IMR-90 (cell line): ENCODE data around the gene XRCC4. TPM values are rescaled to one million over a fixed set of nuclear protein-coding genes. Genes with fewer than 3 reads are reported as not detected.

Experiments used
- ATAC-seq: fragments of 200-7000 bp; cut with Tn5 transposase; 2 replicates; pipeline ENCODE4 v1.9.1; 2020; ENCODE audit warnings: low read depth, mild to moderate bottlenecking, moderate library complexity
- BruUV-seq: library from RNA; stranded (reverse); fragments of 400-500 nt; replicated peaks from 2 replicates; lab custom pipeline; 2021; lab: Mats Ljungman, UMichigan
- CTCF ChIA-PET: fragments of 300-600 bp; formaldehyde crosslinking; extraction: SDS; loops from one replicate; lab custom pipeline; 2021; ENCODE audit warnings: antibody characterized with exemption; lab: Yijun Ruan, JAX
- POLR2A ChIA-PET: fragments of 300-600 bp; sonication (Branson Sonifier 250); formaldehyde crosslinking; loops from one replicate; lab custom pipeline; 2022; ENCODE audit warnings: antibody characterized with exemption; ENCODE audit not compliant: unreplicated experiment; lab: Charles Lee
- DNase-seq: peaks from one replicate; pipeline ENCODE4 v3.0.0; 2013
- H2AFZ ChIP-seq: replicated peaks from 2 replicates; pipeline ENCODE3; 2013; ENCODE audit warnings: low read length, mild to moderate bottlenecking; ENCODE audit not compliant: poor library complexity
- H2AK5ac ChIP-seq: 2 replicates; pipeline ENCODE4 v1.6.1; 2013; ENCODE audit warnings: low read depth, low read length, inconsistent platforms
- H2AK9ac ChIP-seq: replicated peaks from 2 replicates; pipeline ENCODE3; 2013; ENCODE audit warnings: mild to moderate bottlenecking, low read depth, low read length, moderate library complexity; ENCODE audit not compliant: poor library complexity
- H2BK120ac ChIP-seq: 2 replicates; pipeline ENCODE4 v1.6.1; 2013; ENCODE audit warnings: low read depth, low read length, inconsistent platforms
- H2BK15ac ChIP-seq: 3 replicates; pipeline ENCODE4 v1.6.1; 2013; ENCODE audit warnings: low read depth, low read length, inconsistent platforms
- H2BK20ac ChIP-seq: 2 replicates; pipeline ENCODE4 v1.6.1; 2013; ENCODE audit warnings: low read depth, mild to moderate bottlenecking, inconsistent platforms, low read length, moderate library complexity
- H2BK5ac ChIP-seq: 2 replicates; pipeline ENCODE4 v1.6.1; 2013; ENCODE audit warnings: mild to moderate bottlenecking, low read depth, low read length, inconsistent platforms; ENCODE audit not compliant: poor library complexity, severe bottlenecking
- H3K14ac ChIP-seq: replicated peaks from 2 replicates; pipeline ENCODE4 v1.6.1; 2013; ENCODE audit warnings: low read depth, low read length, inconsistent platforms
- H3K18ac ChIP-seq: 2 replicates; pipeline ENCODE4 v1.6.1; 2013; ENCODE audit warnings: low read depth, low read length, control low read depth
- H3K23ac ChIP-seq: 2 replicates; pipeline ENCODE4 v1.6.1; 2013; ENCODE audit warnings: low read depth, low read length, inconsistent platforms
- H3K27ac ChIP-seq: 2 replicates; pipeline ENCODE4 v1.5.1; 2013; ENCODE audit warnings: mild to moderate bottlenecking, control low read depth, low read length; ENCODE audit not compliant: insufficient read depth
- H3K27me3 ChIP-seq: 2 replicates; pipeline ENCODE4 v1.6.1; 2013; ENCODE audit warnings: low read length; ENCODE audit not compliant: control insufficient read depth, insufficient read depth
- H3K36me3 ChIP-seq: 2 replicates; pipeline ENCODE4 v1.6.1; 2013; ENCODE audit warnings: low read length, mixed read lengths; ENCODE audit not compliant: control insufficient read depth, insufficient read depth
- H3K4ac ChIP-seq: 2 replicates; pipeline ENCODE4 v1.6.1; 2013; ENCODE audit warnings: low read depth, low read length, inconsistent platforms
- H3K4me1 ChIP-seq: 2 replicates; pipeline ENCODE4 v1.6.1; 2013; ENCODE audit warnings: low read length, mixed read lengths; ENCODE audit not compliant: control insufficient read depth, insufficient read depth
- H3K4me2 ChIP-seq: 2 replicates; pipeline ENCODE4 v1.6.1; 2013; ENCODE audit warnings: low read depth, mild to moderate bottlenecking, control low read depth, low read length, moderate library complexity
- H3K4me3 ChIP-seq: 2 replicates; pipeline ENCODE4 v1.5.1; 2013; ENCODE audit warnings: low read depth, mild to moderate bottlenecking, control low read depth, low read length, moderate library complexity; ENCODE audit not compliant: insufficient read depth
- H3K56ac ChIP-seq: 2 replicates; pipeline ENCODE4 v1.6.1; 2013; ENCODE audit warnings: low read length, inconsistent platforms; ENCODE audit not compliant: insufficient read depth; ENCODE audit errors: extremely low read depth
- H3K79me1 ChIP-seq, 2 experiments: 2 replicates each; pipeline ENCODE4 v1.6.1; 2013; ENCODE audit warnings: low read length in 2 of 2, inconsistent platforms in 1 of 2, low read depth in 1 of 2
- H3K9ac ChIP-seq: 2 replicates; pipeline ENCODE4 v1.6.1; 2013; ENCODE audit warnings: low read depth, low read length, control low read depth
- H3K9me1 ChIP-seq: 2 replicates; pipeline ENCODE4 v1.6.1; 2013; ENCODE audit warnings: low read length, inconsistent platforms; ENCODE audit not compliant: insufficient read depth
- H3K9me3 ChIP-seq: 2 replicates; pipeline ENCODE4 v1.6.1; 2013; ENCODE audit warnings: low read length; ENCODE audit not compliant: control insufficient read depth, insufficient read depth
- H4K20me1 ChIP-seq: 2 replicates; pipeline ENCODE4 v1.6.1; 2013; ENCODE audit warnings: low read length, inconsistent platforms; ENCODE audit not compliant: insufficient read depth
- H4K5ac ChIP-seq: 2 replicates; pipeline ENCODE4 v1.6.1; 2013; ENCODE audit warnings: mild to moderate bottlenecking, low read depth, low read length, control low read depth
- H4K8ac ChIP-seq, 2 experiments: 2 replicates each; pipeline ENCODE4 v1.6.1; 2013; ENCODE audit warnings: low read depth in 2 of 2, low read length in 2 of 2, control low read depth in 1 of 2, inconsistent platforms in 1 of 2
- H4K91ac ChIP-seq: 2 replicates; pipeline ENCODE4 v1.6.1; 2013; ENCODE audit warnings: low read depth, low read length, inconsistent platforms; ENCODE audit not compliant: insufficient read depth
- BHLHE40 ChIP-seq: fragments of 150-350 bp; IDR thresholded peaks from 2 replicates; pipeline ENCODE4 v1.6.1; 2016; ENCODE audit warnings: mild to moderate bottlenecking, low read depth, low read length
- CEBPB ChIP-seq: IDR thresholded peaks from 2 replicates; pipeline ENCODE4 v1.6.1; 2012; ENCODE audit warnings: low read depth, low read length, improper control_type of control experiment
- CHD1 ChIP-seq: IDR thresholded peaks from 2 replicates; pipeline ENCODE4 v1.6.1; 2012; ENCODE audit warnings: low read depth, low read length, improper control_type of control experiment
- ELK1 ChIP-seq: fragments of 150-350 bp; IDR thresholded peaks from 2 replicates; pipeline ENCODE4 v1.6.1; 2016; ENCODE audit warnings: low read depth, mild to moderate bottlenecking, low read length, moderate library complexity, borderline replicate concordance
- FOS ChIP-seq: fragments of 150-350 bp; IDR thresholded peaks from 2 replicates; pipeline ENCODE4 v1.6.1; 2016; ENCODE audit warnings: low read depth, low read length
- MAFK ChIP-seq: IDR thresholded peaks from 2 replicates; pipeline ENCODE4 v1.6.1; 2012; ENCODE audit warnings: low read depth, low read length, improper control_type of control experiment
- MAZ ChIP-seq: IDR thresholded peaks from 2 replicates; pipeline ENCODE4 v1.6.1; 2012; ENCODE audit warnings: low read depth, mild to moderate bottlenecking, low read length, improper control_type of control experiment, moderate library complexity, borderline replicate concordance
- NFE2L2 ChIP-seq: fragments of 150-350 bp; IDR thresholded peaks from 2 replicates; pipeline ENCODE4 v1.6.1; 2016; ENCODE audit warnings: low read depth, mild to moderate bottlenecking, low read length
- POLR2A ChIP-seq: IDR thresholded peaks from 2 replicates; pipeline ENCODE4 v1.6.1; 2012; ENCODE audit warnings: mild to moderate bottlenecking, low read depth, low read length
- RAD21 ChIP-seq: IDR thresholded peaks from 2 replicates; pipeline ENCODE4 v1.6.1; 2012; ENCODE audit warnings: low read length, improper control_type of control experiment
- RCOR1 ChIP-seq: IDR thresholded peaks from 2 replicates; pipeline ENCODE4 v1.6.1; 2012; ENCODE audit warnings: mild to moderate bottlenecking, low read length, improper control_type of control experiment; ENCODE audit not compliant: insufficient replicate concordance
- RFX5 ChIP-seq: IDR thresholded peaks from 2 replicates; pipeline ENCODE4 v1.8.0; 2012; ENCODE audit warnings: low read depth, mild to moderate bottlenecking, low read length, moderate library complexity
- dilution Hi-C: fragments of 300-500 bp; cut with HindIII; formaldehyde crosslinking; loops from one replicate; pipeline ENCODE4 v1.14.3; 2018; ENCODE audit warnings: low sequenced_read_pairs; ENCODE audit not compliant: unreplicated experiment
- in situ Hi-C: fragments of 300-500 bp; cut with MboI; formaldehyde crosslinking; loops from 3 replicates; pipeline ENCODE4 v1.14.3; 2019; ENCODE audit warnings: low sequenced_read_pairs, inconsistent platforms, mixed read lengths
- intact Hi-C: fragments of 100-400 bp; cut with micrococcal nuclease; formaldehyde crosslinking; loops from 2 replicates; pipeline ENCODE4 v1.10.0; 2022
- polyA plus RNA-seq, 3 experiments: library from polyadenylated mRNA; depleted of rRNA; stranded (reverse); fragments of >200 nt; gene quantifications; 2 replicates each; pipeline ENCODE4 v1.2.3, GENCODE V29; 2012; ENCODE audit warnings: low replicate concordance in 1 of 3
- total RNA-seq: library from RNA; depleted of rRNA; stranded (reverse); fragments of >200 nt; gene quantifications from 2 replicates; pipeline ENCODE4 v1.2.3, GENCODE V29; 2012
- TF ChIP-seq, protein P1 (sequence below): conservative IDR thresholded peaks from 2 replicates; pipeline ENCODE4 v1.5.1; 2012; ENCODE audit warnings: mild to moderate bottlenecking, low read depth, low read length, improper control_type of control experiment

Gene XRCC4
- total and polyA plus RNA-seq, 2 of the 4 experiments (the other 2 are of a cell fraction) = 3.5 to 4.7 TPM

- no peak overlapping the region for H4K5ac ChIP-seq
- H2BK20ac ChIP-seq = no peak overlapping the region
- ChIA-PET POLR2A (no interaction called here), CTCF (no interaction called here)
- peaks cover 2% of the 10 kb centered on the region; the same call in 1 of the 2 replicates for H3K4me1 ChIP-seq
- H2BK5ac ChIP-seq = no peak overlapping the region
- H3K14ac ChIP-seq = no peak overlapping the region
- no peak overlapping the region for H2AK5ac ChIP-seq
- peaks cover 4% of the 10 kb centered on the region; the same call in 1 of the 2 replicates for H3K9me1 ChIP-seq
- no peaks in the 10 kb centered on the region for H3K36me3 ChIP-seq
- no peak for TF ChIP-seq POLR2A
- TF ChIP-seq NFE2L2 = no peak
- no peak for TF ChIP-seq MAFK
- no peak for TF ChIP-seq RAD21
- TF ChIP-seq, protein P1, sequence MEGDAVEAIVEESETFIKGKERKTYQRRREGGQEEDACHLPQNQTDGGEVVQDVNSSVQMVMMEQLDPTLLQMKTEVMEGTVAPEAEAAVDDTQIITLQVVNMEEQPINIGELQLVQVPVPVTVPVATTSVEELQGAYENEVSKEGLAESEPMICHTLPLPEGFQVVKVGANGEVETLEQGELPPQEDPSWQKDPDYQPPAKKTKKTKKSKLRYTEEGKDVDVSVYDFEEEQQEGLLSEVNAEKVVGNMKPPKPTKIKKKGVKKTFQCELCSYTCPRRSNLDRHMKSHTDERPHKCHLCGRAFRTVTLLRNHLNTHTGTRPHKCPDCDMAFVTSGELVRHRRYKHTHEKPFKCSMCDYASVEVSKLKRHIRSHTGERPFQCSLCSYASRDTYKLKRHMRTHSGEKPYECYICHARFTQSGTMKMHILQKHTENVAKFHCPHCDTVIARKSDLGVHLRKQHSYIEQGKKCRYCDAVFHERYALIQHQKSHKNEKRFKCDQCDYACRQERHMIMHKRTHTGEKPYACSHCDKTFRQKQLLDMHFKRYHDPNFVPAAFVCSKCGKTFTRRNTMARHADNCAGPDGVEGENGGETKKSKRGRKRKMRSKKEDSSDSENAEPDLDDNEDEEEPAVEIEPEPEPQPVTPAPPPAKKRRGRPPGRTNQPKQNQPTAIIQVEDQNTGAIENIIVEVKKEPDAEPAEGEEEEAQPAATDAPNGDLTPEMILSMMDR = no peak
- no peak for TF ChIP-seq RFX5
- no peak for TF ChIP-seq BHLHE40
- no peak for TF ChIP-seq FOS
- TF ChIP-seq ELK1 = no peak
- no peak for TF ChIP-seq CHD1
- TF ChIP-seq CEBPB = no peak
- no peak for TF ChIP-seq RCOR1
- TF ChIP-seq MAZ = no peak
- no peaks in the 10 kb centered on the region for H3K9me3 ChIP-seq
- H2BK15ac ChIP-seq = no peak overlapping the region
- no peak overlapping the region for H2BK120ac ChIP-seq
- intact Hi-C loops = no loop called here
- DNase-seq = no peak
- no peak overlapping the region for H3K27ac ChIP-seq
- H4K20me1 ChIP-seq = no peaks in the 10 kb centered on the region
- dilution Hi-C loops = no loop called here
- in situ Hi-C loops = no loop called here
- H3K23ac ChIP-seq = no peak overlapping the region
- no peak overlapping the region for H3K4me2 ChIP-seq
- no peak overlapping the region for H3K9ac ChIP-seq
- no peak overlapping the region for H3K4me3 ChIP-seq
- H3K4ac ChIP-seq = no peak overlapping the region
- H3K27me3 ChIP-seq = no peaks in the 10 kb centered on the region
- no peak overlapping the region for H4K91ac ChIP-seq
- no TSS peak for BruUV-seq
- H4K8ac ChIP-seq = no peak overlapping the region
- H3K18ac ChIP-seq = no peak overlapping the region
- no peak overlapping the region for H2AFZ ChIP-seq
- H3K56ac ChIP-seq = no peak overlapping the region
- no peak for ATAC-seq
- no peak overlapping the region for H2AK9ac ChIP-seq
- H3K79me1 ChIP-seq = peaks cover 0 to 3% of the 10 kb centered on the region in 2 experiments; a peak in 1 of 4 replicates
These were observed 141.7 kb downstream of the XRCC4 start for GRCh38 chr5:83219077-83219476.
